GM12878 (cell line): Measurements from ENCODE around the gene THADA. TPM values are rescaled to one million over a fixed set of nuclear protein-coding genes. Genes with fewer than 3 reads are reported as not detected.

Experiments used
- BCL11A ChIP-seq: IDR thresholded peaks from 2 replicates; pipeline ENCODE4 v1.6.1; 2011; ENCODE audit warnings: low read depth, low read length
- BHLHE40 ChIP-seq, 2 experiments: fragments of 450-650 bp in 1 of 2; IDR thresholded peaks; 2 replicates each; pipeline ENCODE4 v1.6.1; 2011 to 2017; ENCODE audit warnings: low read depth in 2 of 2, borderline replicate concordance in 1 of 2, improper control_type of control experiment in 1 of 2, low read length in 1 of 2, mild to moderate bottlenecking in 1 of 2
- BRCA1 ChIP-seq: IDR thresholded peaks from 2 replicates; pipeline ENCODE4 v1.6.1; 2011; ENCODE audit warnings: low read depth, low read length, improper control_type of control experiment
- CBX5 ChIP-seq: sonication (generic); IDR thresholded peaks from 2 replicates; pipeline ENCODE4 v1.6.1; 2016; ENCODE audit warnings: low read depth, moderate library complexity, mild to moderate bottlenecking, inconsistent platforms
- CEBPB ChIP-seq, 2 experiments: fragments of 150-350 bp in 1 of 2; IDR thresholded peaks; 2 replicates each; pipeline ENCODE4 v1.6.1; 2012 to 2014; ENCODE audit warnings: low read depth in 2 of 2, low read length in 2 of 2, borderline replicate concordance in 1 of 2, inconsistent platforms in 1 of 2
- ESRRA ChIP-seq: IDR thresholded peaks from 2 replicates; pipeline ENCODE4 v1.6.1; 2012; ENCODE audit warnings: mild to moderate bottlenecking, low read length, improper control_type of control experiment
- HDGF ChIP-seq: fragments of 450-650 bp; IDR thresholded peaks from 2 replicates; pipeline ENCODE4 v1.6.1; 2016; ENCODE audit warnings: antibody characterized with exemption
- IRF3 ChIP-seq: fragments of 450-650 bp; IDR thresholded peaks from 2 replicates; pipeline ENCODE4 v1.6.1; 2014; ENCODE audit warnings: mild to moderate bottlenecking
- KAT2A ChIP-seq: conservative IDR thresholded peaks from 2 replicates; pipeline ENCODE4 v1.6.1; 2011; ENCODE audit warnings: low read depth, low read length; ENCODE audit not compliant: control insufficient read depth
- LARP7 ChIP-seq: fragments of 450-650 bp; IDR thresholded peaks from 2 replicates; pipeline ENCODE4 v1.6.1; 2017; ENCODE audit warnings: mild to moderate bottlenecking
- MEF2B ChIP-seq: fragments of 450-650 bp; IDR thresholded peaks from 2 replicates; pipeline ENCODE4 v1.6.1; 2018; ENCODE audit warnings: mild to moderate bottlenecking, moderate library complexity; ENCODE audit not compliant: partially characterized antibody, poor library complexity, severe bottlenecking
- PRDM15 ChIP-seq: fragments of 450-650 bp; formaldehyde crosslinking; IDR thresholded peaks from 2 replicates; pipeline ENCODE4 v1.4.0; 2020; ENCODE audit warnings: mild to moderate bottlenecking, moderate library complexity
- RCOR1 ChIP-seq: conservative IDR thresholded peaks from 2 replicates; pipeline ENCODE4 v1.6.1; 2012; ENCODE audit warnings: low read depth, low read length, improper control_type of control experiment
- RELB ChIP-seq: fragments of 450-650 bp; IDR thresholded peaks from 2 replicates; pipeline ENCODE4 v1.6.1; 2017; ENCODE audit warnings: low read depth, mild to moderate bottlenecking, moderate library complexity
- RFX5 ChIP-seq: IDR thresholded peaks from 2 replicates; pipeline ENCODE4 v1.6.1; 2011; ENCODE audit warnings: low read depth, low read length, improper control_type of control experiment
- SIX5 ChIP-seq: IDR thresholded peaks from 2 replicates; pipeline ENCODE4 v1.6.1; 2011; ENCODE audit warnings: mild to moderate bottlenecking, low read depth, low read length, moderate library complexity; ENCODE audit not compliant: severe bottlenecking
- SKIL ChIP-seq: fragments of 450-650 bp; IDR thresholded peaks from 2 replicates; pipeline ENCODE4 v1.6.1; 2017; ENCODE audit warnings: mild to moderate bottlenecking, low read depth, inconsistent platforms; ENCODE audit not compliant: poor library complexity, severe bottlenecking
- SMAD1 ChIP-seq: fragments of 450-650 bp; IDR thresholded peaks from 2 replicates; pipeline ENCODE4 v1.6.1; 2018; ENCODE audit warnings: mild to moderate bottlenecking, low read depth; ENCODE audit not compliant: partially characterized antibody
- STAT1 ChIP-seq: fragments of 450-650 bp; conservative IDR thresholded peaks from 2 replicates; pipeline ENCODE4 v1.6.1; 2014; ENCODE audit warnings: antibody characterized with exemption, mild to moderate bottlenecking
- TBL1XR1 ChIP-seq: IDR thresholded peaks from 2 replicates; pipeline ENCODE4 v1.6.1; 2012; ENCODE audit warnings: low read depth, low read length, improper control_type of control experiment
- ZNF24 ChIP-seq: fragments of 450-650 bp; IDR thresholded peaks from 2 replicates; pipeline ENCODE4 v1.6.1; 2017; ENCODE audit warnings: antibody characterized with exemption, mild to moderate bottlenecking
- ZSCAN29 ChIP-seq: fragments of 450-650 bp; IDR thresholded peaks from 2 replicates; pipeline ENCODE4 v1.6.1; 2017; ENCODE audit warnings: mild to moderate bottlenecking, moderate library complexity
- polyA plus RNA-seq, 11 experiments: library from polyadenylated mRNA; depleted of rRNA in 4 of 11; unstranded in 6 of 11; stranded (reverse) in 5 of 11; fragments of >200 nt; fragmentation: Nextera tagmentation in 4 of 11; fragmentation: Illumina TruSeq in 1 of 11; extraction: Ambion mirVana in 4 of 11; extraction: Trizol in 1 of 11; gene quantifications; 1 replicate in 1 of 11; 2 replicates in 10 of 11; pipeline versions ENCODE4 v1.2.1 to v1.2.3, GENCODE V29; 2011 to 2016; ENCODE audit warnings: inconsistent platforms in 2 of 11, missing spikeins in 2 of 11, low read depth in 1 of 11
- total RNA-seq, 4 experiments: library from RNA; depleted of rRNA in 3 of 4; stranded (reverse); fragments of >200 nt in 3 of 4; fragmentation: Illumina TruSeq in 1 of 4; extraction: Trizol in 1 of 4; gene quantifications; 2 replicates each; pipeline versions ENCODE4 v1.2.1 to v1.2.3, GENCODE V29; 2013 to 2021

The THADA gene
- total and polyA plus RNA-seq, 10 of the 15 experiments (the other 5 are each of a cell fraction or from before 2014, with no cell fraction given): 14.6 to 33.2 (median 23.2) TPM

GRCh38 chr2:43595603-43596412 is at the start of gene THADA (continued):
- no peak for TF ChIP-seq PRDM15 (CRISPR knock-in tag)
- TF ChIP-seq SIX5: peak; percentile 37
- 0 out of 2 replicates have a peak, but pooled peaks have one; percentile 11 for TF ChIP-seq ZSCAN29
- TF ChIP-seq BCL11A: no peak
- peak; percentile 42 for TF ChIP-seq SKIL
- no peak for TF ChIP-seq STAT1
- peak; percentile 82; the same call in 1 of the 2 replicates for TF ChIP-seq HDGF
- no peak for TF ChIP-seq ESRRA
- peak; percentile 79 for TF ChIP-seq RELB
- no peak; the same call in 1 of the 2 replicates for TF ChIP-seq CBX5
- TF ChIP-seq ZNF24: no peak
- TF ChIP-seq RCOR1: peak; percentile 97
- TF ChIP-seq BRCA1: peak; percentile 81
- TF ChIP-seq BHLHE40 (IDR thresholded peaks at IDR 0.05; ENCODE audit: borderline replicate concordance in 1 of 2, low read depth in 2 of 2, low read length in 1 of 2): peak in 1 of 2 experiments; percentile 46; a peak in 1 of 4 replicates
- TF ChIP-seq KAT2A: no peak
- TF ChIP-seq MEF2B: peak; percentile 25
- no peak for TF ChIP-seq SMAD1
- no peak; the same call in 1 of the 2 replicates for TF ChIP-seq TBL1XR1
- TF ChIP-seq IRF3: no peak
- TF ChIP-seq RFX5: peak; percentile 94
- 0 out of 2 replicates have a peak, but pooled peaks have one; percentile 21 for TF ChIP-seq LARP7
- TF ChIP-seq CEBPB (IDR thresholded peaks at IDR 0.05; ENCODE audit: borderline replicate concordance in 1 of 2, low read depth in 2 of 2, low read length in 2 of 2): no peak
